Neural cell (in vitro differentiated cells): ENCODE measurements around the gene DDX56. TPM values are rescaled to one million over a fixed set of nuclear protein-coding genes. Genes with fewer than 3 reads are reported as not detected.

Experiments used
- H2AFZ ChIP-seq: fragments of 200-600, 300-800 bp; sonication (generic), shearing (Covaris generic); 2 replicates; pipeline ENCODE4 v1.6.0; 2014; ENCODE audit warnings: low read depth, mild to moderate bottlenecking, antibody characterized with exemption, low read length, moderate library complexity
- H3F3A ChIP-seq: fragments of 200-600 bp; shearing (Covaris generic); 2 replicates; pipeline ENCODE4 v1.6.1; 2016; ENCODE audit warnings: mild to moderate bottlenecking, moderate library complexity, mixed read lengths, antibody characterized with exemption, low read length; ENCODE audit not compliant: insufficient read depth, poor library complexity, severe bottlenecking
- H3K27ac ChIP-seq: fragments of 200-600, 300-800 bp; sonication (generic), shearing (Covaris generic); 2 replicates; pipeline ENCODE4 v1.5.1; 2014; ENCODE audit warnings: mild to moderate bottlenecking, low read length, moderate library complexity
- H3K27me3 ChIP-seq: fragments of 300-800, 200-600 bp; sonication (generic), shearing (Covaris generic); 2 replicates; pipeline ENCODE4 v1.6.0; 2014; ENCODE audit warnings: mild to moderate bottlenecking, low read depth, low read length, moderate library complexity; ENCODE audit not compliant: insufficient read depth
- H3K36me3 ChIP-seq: fragments of 300-800, 200-600 bp; sonication (generic), shearing (Covaris generic); 2 replicates; pipeline ENCODE4 v1.5.1; 2014; ENCODE audit warnings: mild to moderate bottlenecking, antibody characterized with exemption, low read length, moderate library complexity; ENCODE audit not compliant: insufficient read depth
- H3K4me2 ChIP-seq: fragments of 300-800, 200-600 bp; sonication (generic), shearing (Covaris generic); 2 replicates; pipeline ENCODE4 v1.6.0; 2014; ENCODE audit warnings: mild to moderate bottlenecking, low read length
- H3K4me3 ChIP-seq: fragments of 300-800, 200-600 bp; sonication (generic), shearing (Covaris generic); 2 replicates; pipeline ENCODE4 v1.5.1; 2014; ENCODE audit warnings: mild to moderate bottlenecking, low read length, moderate library complexity
- H3K79me2 ChIP-seq: fragments of 200-600 bp; shearing (Covaris generic); replicated peaks from 2 replicates; pipeline ENCODE4 v1.6.0; 2014; ENCODE audit warnings: mild to moderate bottlenecking, low read length, moderate library complexity; ENCODE audit not compliant: insufficient read depth
- H3K9ac ChIP-seq: fragments of 300-800, 200-600 bp; sonication (generic), shearing (Covaris generic); 2 replicates; pipeline ENCODE4 v1.6.1; 2016; ENCODE audit warnings: mild to moderate bottlenecking, low read length, mixed read lengths
- H3K9me2 ChIP-seq: fragments of 200-600 bp; shearing (Covaris generic); 2 replicates; pipeline ENCODE4 v1.6.1; 2016; ENCODE audit warnings: mild to moderate bottlenecking, low read length, mixed read lengths; ENCODE audit not compliant: insufficient read depth
- H3K9me3 ChIP-seq: fragments of 200-600, 300-800 bp; sonication (generic), shearing (Covaris generic); 2 replicates; pipeline ENCODE4 v1.6.1; 2016; ENCODE audit warnings: mild to moderate bottlenecking, mixed run types, low read length, moderate library complexity, mixed read lengths
- H4K20me1 ChIP-seq: fragments of 200-600 bp; shearing (Covaris generic); 2 replicates; pipeline ENCODE4 v1.6.1; 2016; ENCODE audit warnings: mild to moderate bottlenecking, mixed run types; ENCODE audit not compliant: insufficient read depth
- EP300 ChIP-seq: fragments of 450-650 bp; conservative IDR thresholded peaks from 2 replicates; pipeline ENCODE4 v1.6.1; 2014; ENCODE audit warnings: antibody characterized with exemption, mild to moderate bottlenecking, moderate library complexity; ENCODE audit not compliant: poor library complexity, severe bottlenecking
- EZH2 ChIP-seq: fragments of 200-600, 300-800 bp; shearing (Covaris generic), sonication (generic); IDR thresholded peaks from 2 replicates; pipeline ENCODE4 v1.6.1; 2014; ENCODE audit warnings: antibody characterized with exemption, low read length, borderline replicate concordance, mild to moderate bottlenecking; ENCODE audit not compliant: insufficient read depth, poor library complexity, severe bottlenecking
- MXI1 ChIP-seq: fragments of 450-650 bp; conservative IDR thresholded peaks from 2 replicates; pipeline ENCODE4 v1.6.1; 2014; ENCODE audit warnings: antibody characterized with exemption, mild to moderate bottlenecking; ENCODE audit not compliant: poor library complexity, severe bottlenecking
- POLR2AphosphoS5 ChIP-seq: IDR thresholded peaks from 2 replicates; pipeline ENCODE4 v1.6.1; 2012
- RAD21 ChIP-seq: fragments of 450-650 bp; conservative IDR thresholded peaks from 2 replicates; pipeline ENCODE4 v1.6.1; 2014; ENCODE audit warnings: antibody characterized with exemption, mild to moderate bottlenecking, moderate library complexity
- SMC3 ChIP-seq: fragments of 450-650 bp; conservative IDR thresholded peaks from 2 replicates; pipeline ENCODE4 v1.6.1; 2014; ENCODE audit warnings: antibody characterized with exemption, mild to moderate bottlenecking, moderate library complexity; ENCODE audit not compliant: poor library complexity
- TAF1 ChIP-seq: IDR thresholded peaks from 2 replicates; pipeline ENCODE4 v1.6.1; 2012; ENCODE audit warnings: low read depth
- polyA plus RNA-seq: library from polyadenylated mRNA; depleted of rRNA; stranded (reverse); fragments of >200 nt; gene quantifications from 2 replicates; pipeline ENCODE4 v1.2.3, GENCODE V29; 2014
- TF ChIP-seq, protein P1 (sequence below): fragments of 450-650 bp; IDR thresholded peaks from 2 replicates; pipeline ENCODE4 v1.5.1; 2014; ENCODE audit warnings: antibody characterized with exemption, mild to moderate bottlenecking, moderate library complexity; ENCODE audit not compliant: poor library complexity, severe bottlenecking
- TF ChIP-seq, protein P2 (sequence below): IDR thresholded peaks from 2 replicates; pipeline ENCODE4 v1.6.1; 2012; ENCODE audit warnings: borderline replicate concordance

DDX56 gene
- polyA plus RNA-seq, 1 donor from 2014 or later, result 80.6 TPM

DNA sequence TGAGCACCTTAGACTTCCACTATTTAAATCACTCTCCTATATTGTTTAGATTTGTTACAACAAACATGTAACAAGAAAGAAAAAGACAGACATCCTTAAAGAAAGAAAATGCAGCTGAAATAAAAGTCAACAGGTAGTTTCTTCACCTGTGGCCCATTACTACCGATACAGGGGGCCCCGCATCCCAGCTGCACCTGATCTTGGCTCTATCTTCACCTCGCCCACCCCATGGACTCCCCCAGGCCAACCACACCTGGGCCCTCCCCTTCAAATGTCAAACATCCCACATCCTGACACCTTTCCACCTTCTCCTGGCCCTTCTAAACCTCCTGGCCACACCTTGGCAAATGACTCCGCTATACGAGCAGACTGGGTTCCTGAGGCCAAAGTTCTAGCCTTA, 7.0 kb downstream of the DDX56 start:
- no peaks in the 10 kb centered on the region for H3K36me3 ChIP-seq
- TF ChIP-seq MXI1 (no peak), RAD21 (no peak), EP300 (no peak)
- H3K79me2 ChIP-seq, result no peaks in the 10 kb centered on the region

DNA sequence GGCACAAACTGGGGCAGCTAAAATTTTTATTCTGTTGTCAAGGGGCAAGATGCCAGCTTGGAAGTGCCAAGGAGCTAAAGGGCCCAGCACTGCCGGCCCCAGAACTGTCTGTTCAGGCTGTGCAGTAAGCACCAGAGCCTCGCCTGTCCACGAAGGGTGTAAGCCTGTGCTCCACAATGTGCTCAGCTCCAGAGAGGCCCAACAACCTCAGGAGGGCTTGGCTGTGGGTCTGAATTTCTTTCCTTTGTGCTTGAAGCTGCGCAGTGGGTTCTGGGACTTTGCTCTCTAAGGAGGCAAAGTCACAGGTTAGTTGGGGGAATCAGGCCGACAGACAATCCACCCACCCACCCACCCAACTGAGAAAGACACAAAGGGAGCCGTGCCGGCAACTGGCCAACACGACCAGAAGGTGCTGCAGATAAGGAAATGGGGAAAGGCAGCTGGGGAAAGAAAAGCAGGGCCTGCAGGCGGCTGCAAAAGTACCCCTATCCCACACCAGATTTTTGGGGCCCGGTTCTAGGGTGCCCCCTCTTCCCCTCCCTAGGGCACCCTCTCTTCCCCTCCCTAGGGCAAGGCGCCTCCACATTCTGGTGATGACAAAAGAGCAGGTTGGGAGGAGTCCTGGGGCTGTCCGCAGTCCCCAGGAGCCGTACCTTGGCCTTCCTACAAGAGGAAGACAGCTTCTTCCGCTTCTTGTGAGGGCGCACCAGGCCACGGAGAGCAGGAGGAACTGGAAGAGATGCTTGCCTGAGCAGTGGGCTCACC, 7.7 kb downstream of the DDX56 start:
- no peaks in the 10 kb centered on the region for H4K20me1 ChIP-seq
- H3K27ac ChIP-seq, result no peak overlapping the region
- no peak overlapping the region for H2AFZ ChIP-seq
- H3K4me3 ChIP-seq, result no peak overlapping the region
- no peak overlapping the region for H3K4me2 ChIP-seq
- no peaks in the 10 kb centered on the region for H3K36me3 ChIP-seq
- H3K79me2 ChIP-seq, result no peaks in the 10 kb centered on the region
- H3F3A ChIP-seq, result no peaks in the 10 kb centered on the region
- no peak overlapping the region for H3K9ac ChIP-seq
- H3K27me3 ChIP-seq, result no peaks in the 10 kb centered on the region
- H3K9me2 ChIP-seq, result no peaks in the 10 kb centered on the region
- no peaks in the 10 kb centered on the region for H3K9me3 ChIP-seq
- TF ChIP-seq, protein P1, sequence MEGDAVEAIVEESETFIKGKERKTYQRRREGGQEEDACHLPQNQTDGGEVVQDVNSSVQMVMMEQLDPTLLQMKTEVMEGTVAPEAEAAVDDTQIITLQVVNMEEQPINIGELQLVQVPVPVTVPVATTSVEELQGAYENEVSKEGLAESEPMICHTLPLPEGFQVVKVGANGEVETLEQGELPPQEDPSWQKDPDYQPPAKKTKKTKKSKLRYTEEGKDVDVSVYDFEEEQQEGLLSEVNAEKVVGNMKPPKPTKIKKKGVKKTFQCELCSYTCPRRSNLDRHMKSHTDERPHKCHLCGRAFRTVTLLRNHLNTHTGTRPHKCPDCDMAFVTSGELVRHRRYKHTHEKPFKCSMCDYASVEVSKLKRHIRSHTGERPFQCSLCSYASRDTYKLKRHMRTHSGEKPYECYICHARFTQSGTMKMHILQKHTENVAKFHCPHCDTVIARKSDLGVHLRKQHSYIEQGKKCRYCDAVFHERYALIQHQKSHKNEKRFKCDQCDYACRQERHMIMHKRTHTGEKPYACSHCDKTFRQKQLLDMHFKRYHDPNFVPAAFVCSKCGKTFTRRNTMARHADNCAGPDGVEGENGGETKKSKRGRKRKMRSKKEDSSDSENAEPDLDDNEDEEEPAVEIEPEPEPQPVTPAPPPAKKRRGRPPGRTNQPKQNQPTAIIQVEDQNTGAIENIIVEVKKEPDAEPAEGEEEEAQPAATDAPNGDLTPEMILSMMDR, result peak; percentile 9
- TF ChIP-seq POLR2AphosphoS5, result no peak

More for the DNA sequence above, 7.0 kb downstream of the DDX56 start:
- Histone ChIP-seq H3K4me2 (no peak overlapping the region), H3K9me3 (no peaks in the 10 kb centered on the region), H3K27me3 (no peaks in the 10 kb centered on the region), H2AFZ (no peak overlapping the region), H3K4me3 (no peak overlapping the region), H4K20me1 (no peaks in the 10 kb centered on the region), H3F3A (no peaks in the 10 kb centered on the region), H3K9me2 (no peaks in the 10 kb centered on the region), H3K9ac (no peak overlapping the region), H3K27ac (no peak overlapping the region)

DNA sequence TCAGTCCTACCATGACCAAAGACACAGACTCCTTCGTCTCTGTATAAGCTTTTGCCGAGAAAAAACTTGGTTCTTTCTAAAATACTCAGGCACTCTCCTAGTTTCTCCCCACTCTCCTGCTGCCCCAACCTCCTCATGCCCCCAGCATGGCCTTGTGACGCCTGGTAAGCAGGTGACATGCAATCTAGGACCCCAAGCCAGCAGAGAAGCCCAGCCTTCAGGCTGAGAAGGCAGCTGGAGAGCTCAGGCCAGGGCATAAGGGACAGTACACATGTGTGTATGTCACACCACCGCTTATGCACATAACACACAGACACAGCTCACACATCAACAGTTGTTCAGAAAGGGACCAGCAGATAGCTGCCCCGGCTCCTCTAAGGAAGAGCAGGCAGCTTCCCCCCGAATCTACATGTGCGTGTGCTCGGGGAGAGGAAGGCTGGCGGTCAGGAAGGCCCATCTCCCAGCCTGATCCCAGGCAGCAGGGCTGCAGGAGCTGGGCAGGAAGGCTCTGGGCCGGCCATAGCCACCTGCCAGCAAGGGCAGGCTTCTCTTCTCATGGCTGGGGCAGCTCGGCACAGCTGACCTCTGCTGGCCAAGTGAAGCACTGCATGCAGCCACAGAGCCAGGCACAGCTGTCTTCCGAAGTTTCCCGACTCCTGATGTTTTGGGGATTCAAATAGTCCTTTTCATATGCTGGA, 8.5 kb downstream of the DDX56 start:
- H3K9ac ChIP-seq, result no peak overlapping the region
- H3K36me3 ChIP-seq, result no peaks in the 10 kb centered on the region
- H3K9me2 ChIP-seq, result no peaks in the 10 kb centered on the region
- H3F3A ChIP-seq, result no peaks in the 10 kb centered on the region
- H4K20me1 ChIP-seq, result no peaks in the 10 kb centered on the region
- H3K27ac ChIP-seq, result no peak overlapping the region
- no peaks in the 10 kb centered on the region for H3K79me2 ChIP-seq
- H3K4me3 ChIP-seq, result no peak overlapping the region
- no peaks in the 10 kb centered on the region for H3K9me3 ChIP-seq
- TF ChIP-seq TAF1 (no peak), MXI1 (no peak), EP300 (no peak), SMC3 (peak; percentile 73), POLR2AphosphoS5 (no peak), RAD21 (peak; percentile 67), EZH2 (no peak)
- TF ChIP-seq, protein P1, result peak; percentile 77
- TF ChIP-seq, protein P2, sequence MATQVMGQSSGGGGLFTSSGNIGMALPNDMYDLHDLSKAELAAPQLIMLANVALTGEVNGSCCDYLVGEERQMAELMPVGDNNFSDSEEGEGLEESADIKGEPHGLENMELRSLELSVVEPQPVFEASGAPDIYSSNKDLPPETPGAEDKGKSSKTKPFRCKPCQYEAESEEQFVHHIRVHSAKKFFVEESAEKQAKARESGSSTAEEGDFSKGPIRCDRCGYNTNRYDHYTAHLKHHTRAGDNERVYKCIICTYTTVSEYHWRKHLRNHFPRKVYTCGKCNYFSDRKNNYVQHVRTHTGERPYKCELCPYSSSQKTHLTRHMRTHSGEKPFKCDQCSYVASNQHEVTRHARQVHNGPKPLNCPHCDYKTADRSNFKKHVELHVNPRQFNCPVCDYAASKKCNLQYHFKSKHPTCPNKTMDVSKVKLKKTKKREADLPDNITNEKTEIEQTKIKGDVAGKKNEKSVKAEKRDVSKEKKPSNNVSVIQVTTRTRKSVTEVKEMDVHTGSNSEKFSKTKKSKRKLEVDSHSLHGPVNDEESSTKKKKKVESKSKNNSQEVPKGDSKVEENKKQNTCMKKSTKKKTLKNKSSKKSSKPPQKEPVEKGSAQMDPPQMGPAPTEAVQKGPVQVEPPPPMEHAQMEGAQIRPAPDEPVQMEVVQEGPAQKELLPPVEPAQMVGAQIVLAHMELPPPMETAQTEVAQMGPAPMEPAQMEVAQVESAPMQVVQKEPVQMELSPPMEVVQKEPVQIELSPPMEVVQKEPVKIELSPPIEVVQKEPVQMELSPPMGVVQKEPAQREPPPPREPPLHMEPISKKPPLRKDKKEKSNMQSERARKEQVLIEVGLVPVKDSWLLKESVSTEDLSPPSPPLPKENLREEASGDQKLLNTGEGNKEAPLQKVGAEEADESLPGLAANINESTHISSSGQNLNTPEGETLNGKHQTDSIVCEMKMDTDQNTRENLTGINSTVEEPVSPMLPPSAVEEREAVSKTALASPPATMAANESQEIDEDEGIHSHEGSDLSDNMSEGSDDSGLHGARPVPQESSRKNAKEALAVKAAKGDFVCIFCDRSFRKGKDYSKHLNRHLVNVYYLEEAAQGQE, result no peak
- no peak overlapping the region for H2AFZ ChIP-seq
- no peaks in the 10 kb centered on the region for H3K27me3 ChIP-seq
- no peak overlapping the region for H3K4me2 ChIP-seq
